ENCODE measurements around the gene ALDH16A1. TPM values are rescaled to one million over a fixed set of nuclear protein-coding genes. Genes with fewer than 3 reads are reported as not detected.

The ALDH16A1 gene
- total RNA-seq, 1 donor from 2014 or later = 24.4 TPM

DNA sequence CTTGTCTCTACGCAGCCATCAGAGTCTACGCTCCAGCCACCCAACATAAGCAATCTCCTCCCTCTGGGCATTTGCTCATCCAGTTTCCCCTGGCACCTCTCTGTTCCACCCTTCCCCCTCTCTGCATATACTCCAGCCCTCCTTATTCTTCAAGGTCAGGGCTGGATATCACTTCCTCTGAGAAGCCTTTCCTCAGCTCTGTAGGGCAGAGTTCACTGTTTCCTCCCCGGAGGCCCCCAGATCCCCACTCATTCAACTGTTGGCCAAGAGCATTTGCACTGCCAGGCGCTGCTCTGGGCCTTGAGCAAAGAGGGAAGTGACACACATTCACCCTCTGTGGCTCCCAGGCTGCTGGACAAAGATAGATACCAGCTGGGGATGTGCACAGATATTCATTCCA, 62.7 kb downstream of the ALDH16A1 start:
- H3K4me1 Mint-ChIP-seq = peaks cover 20% of the 10 kb centered on the region
- H3K27ac Mint-ChIP-seq = no peak overlapping the region
- no peaks in the 10 kb centered on the region for H3K9me3 Mint-ChIP-seq
- TF ChIP-seq CTCF (IDR thresholded peaks at IDR 0.05; ENCODE audit: unreplicated experiment) = no peak
- H3K36me3 Mint-ChIP-seq = peaks cover 22% of the 10 kb centered on the region
- DNase-seq (ENCODE audit: low spot score in 2 of 2, unreplicated experiment in 2 of 2) = no peak
- peak overlapping the region; percentile 48 for H3K4me3 Mint-ChIP-seq
- no peaks in the 10 kb centered on the region for H3K27me3 Mint-ChIP-seq (ENCODE audit: low read depth)

GRCh38 chr19:49518033-49518432, 65.0 kb downstream of the ALDH16A1 start:
- H3K27ac Mint-ChIP-seq = no peak overlapping the region
- DNase-seq (ENCODE audit: low spot score in 2 of 2, unreplicated experiment in 2 of 2) = no peak
- H3K4me3 Mint-ChIP-seq = no peak overlapping the region
- no peak for TF ChIP-seq CTCF (IDR thresholded peaks at IDR 0.05; ENCODE audit: unreplicated experiment)
- peaks cover 27% of the 10 kb centered on the region for H3K36me3 Mint-ChIP-seq
- no peaks in the 10 kb centered on the region for H3K9me3 Mint-ChIP-seq
- no peaks in the 10 kb centered on the region for H3K27me3 Mint-ChIP-seq (ENCODE audit: low read depth)
- H3K4me1 Mint-ChIP-seq = peaks cover 8% of the 10 kb centered on the region

Small RNAs within 50 kb of the gene (microRNA-seq; reads per million reads assigned to microRNA genes)
- gene MIR150 = not detected

Other genes with a start within 250 kb of the ALDH16A1 start
- gene SLC6A16, start 128.0 kb upstream of the ALDH16A1 start, total RNA-seq = 5.6 to 6.1 TPM (median 5.8 TPM) in 3 replicates
- not detected in 3 replicates for gene CD37, start 117.8 kb upstream of the ALDH16A1 start, total RNA-seq
- 168 to 170 TPM (median 169 TPM) in 3 replicates for gene TEAD2, start 90.8 kb upstream of the ALDH16A1 start, total RNA-seq
- 8.6 to 9.9 TPM (median 8.7 TPM) in 3 replicates for gene DKKL1, start 89.3 kb upstream of the ALDH16A1 start, total RNA-seq
- not detected in 3 replicates for gene KASH5, start 65.0 kb upstream of the ALDH16A1 start, total RNA-seq
- gene PTH2, start 29.8 kb upstream of the ALDH16A1 start, total RNA-seq = not detected in 3 replicates
- not detected in 3 replicates for gene GFY, start 27.8 kb upstream of the ALDH16A1 start, total RNA-seq
- gene SLC17A7, start 11.7 kb upstream of the ALDH16A1 start, total RNA-seq = 0.34 to 0.45 TPM (median 0.35 TPM) in 3 replicates
- 83.6 to 84.6 TPM (median 83.7 TPM) in 3 replicates for gene PIH1D1, start 1.4 kb upstream of the ALDH16A1 start, total RNA-seq
- gene FLT3LG, start 21.0 kb downstream of the ALDH16A1 start, total RNA-seq = 1.8 to 2.4 TPM (median 2.0 TPM) in 3 replicates
- 2,869 to 2,959 TPM (median 2,954 TPM) in 3 replicates for gene RPL13A, start 34.4 kb downstream of the ALDH16A1 start, total RNA-seq
- gene RPS11, start 43.2 kb downstream of the ALDH16A1 start, total RNA-seq = 2,052 to 2,151 TPM (median 2,132 TPM) in 3 replicates
- gene FCGRT, start 59.4 kb downstream of the ALDH16A1 start, total RNA-seq = 121 to 132 TPM (median 127 TPM) in 3 replicates
- gene RCN3, start 74.8 kb downstream of the ALDH16A1 start, total RNA-seq = 30.3 to 35.1 TPM (median 31.1 TPM) in 3 replicates
- gene NOSIP, start 127.3 kb downstream of the ALDH16A1 start, total RNA-seq = 53.3 to 60.7 TPM (median 60.1 TPM) in 3 replicates
- 0.87 to 1.4 TPM (median 1.1 TPM) in 3 replicates for gene PRRG2, start 128.1 kb downstream of the ALDH16A1 start, total RNA-seq
- gene PRR12, start 138.0 kb downstream of the ALDH16A1 start, total RNA-seq = 53.3 to 58.5 TPM (median 54.2 TPM) in 3 replicates
- 26.0 to 28.6 TPM (median 26.9 TPM) in 3 replicates for gene RRAS, start 186.9 kb downstream of the ALDH16A1 start, total RNA-seq
- 87.3 to 89.9 TPM (median 88.9 TPM) in 3 replicates for gene SCAF1, start 189.0 kb downstream of the ALDH16A1 start, total RNA-seq
- gene IRF3, start 212.6 kb downstream of the ALDH16A1 start, total RNA-seq = 89.4 to 101 TPM (median 95.0 TPM) in 3 replicates
- gene BCL2L12, start 212.7 kb downstream of the ALDH16A1 start, total RNA-seq = 44.5 to 46.0 TPM (median 44.7 TPM) in 3 replicates
- gene PRMT1, start 224.0 kb downstream of the ALDH16A1 start, total RNA-seq = 273 to 283 TPM (median 280 TPM) in 3 replicates
- gene ADM5, start 236.4 kb downstream of the ALDH16A1 start, total RNA-seq = 10.4 to 10.5 TPM (median 10.4 TPM) in 3 replicates
- 60.3 to 62.5 TPM (median 60.9 TPM) in 3 replicates for gene CPT1C, start 237.9 kb downstream of the ALDH16A1 start, total RNA-seq

All from mesothelial cell of epicardium (in vitro differentiated cells).